GM12878 (cell line): Measurements from ENCODE around the gene GTSE1. TPM values are rescaled to one million over a fixed set of nuclear protein-coding genes. Genes with fewer than 3 reads are reported as not detected.

ENCODE experiments used
- ATAC-seq: fragments of 200-7000 bp; cut with Tn5 transposase; 3 replicates; pipeline ENCODE4 v1.9.1; 2020; ENCODE audit warnings: mild to moderate bottlenecking, moderate library complexity
- BruUV-seq: library from RNA; stranded (reverse); fragments of 400-500 nt; replicated peaks from 2 replicates; lab custom pipeline; 2021; lab: Mats Ljungman, UMichigan
- CTCF ChIA-PET: fragments of 300-600 bp; sonication (Branson Sonifier 250); formaldehyde crosslinking; extraction: SDS; loops from one replicate; lab custom pipeline; 2021; ENCODE audit warnings: inconsistent platforms; lab: Yijun Ruan, JAX
- POLR2A ChIA-PET: fragments of 350-600 bp; formaldehyde crosslinking; extraction: SDS; loops from one replicate; lab custom pipeline; 2021; ENCODE audit warnings: inconsistent platforms; lab: Charles Lee
- RAD21 ChIA-PET: fragments of 300-600 bp; sonication (Branson Sonifier 250); formaldehyde crosslinking; loops from one replicate; lab custom pipeline; 2023; ENCODE audit warnings: antibody characterized with exemption; ENCODE audit not compliant: unreplicated experiment; lab: Charles Lee
- SMC1A ChIA-PET: fragments of 300-600 bp; sonication (Branson Sonifier 250); formaldehyde crosslinking; loops from one replicate; lab custom pipeline; 2023; ENCODE audit not compliant: unreplicated experiment, uncharacterized antibody; lab: Charles Lee
- DNase-seq: peaks from one replicate; pipeline ENCODE4 v3.0.0-alpha.2; 2011; ENCODE audit warnings: low read depth, low spot score
- FAIRE-seq: peaks from 3 replicates; lab custom pipeline; 2011; peaks lifted over from hg19 to GRCh38; lab: Jason Lieb, UNC
- H2AFZ ChIP-seq: 2 replicates; pipeline ENCODE4 v1.6.0; 2011; ENCODE audit warnings: low read depth, low read length, control low read depth; ENCODE audit not compliant: control insufficient read depth
- H3K27ac ChIP-seq: 2 replicates; pipeline ENCODE4 v1.5.1; 2011; ENCODE audit warnings: control low read depth; ENCODE audit not compliant: control insufficient read depth, insufficient read depth
- H3K27me3 ChIP-seq, 2 experiments: replicated peaks in 1 of 2; 2 replicates each; pipeline versions ENCODE4 v1.6.0 to v1.6.1; 2011; ENCODE audit warnings: low read length in 1 of 2; ENCODE audit not compliant: control insufficient read depth in 2 of 2, insufficient read depth in 2 of 2
- H3K36me3 ChIP-seq, 2 experiments: 2 replicates each; pipeline ENCODE4 v1.5.1; 2011; ENCODE audit warnings: low read length in 1 of 2; ENCODE audit not compliant: control insufficient read depth in 2 of 2, insufficient read depth in 2 of 2
- H3K4me1 ChIP-seq: 2 replicates; pipeline ENCODE4 v1.6.1; 2011; ENCODE audit warnings: mild to moderate bottlenecking, low read length, moderate library complexity, mixed read lengths; ENCODE audit not compliant: control insufficient read depth, insufficient read depth
- H3K4me2 ChIP-seq: 2 replicates; pipeline ENCODE4 v1.6.0; 2011; ENCODE audit warnings: control low read depth; ENCODE audit not compliant: control insufficient read depth, insufficient read depth
- H3K4me3 ChIP-seq: fragments of 200-600 bp; sonication (generic); 2 replicates; pipeline ENCODE4 v1.5.1; 2016
- H3K79me2 ChIP-seq: 2 replicates; pipeline ENCODE4 v1.6.0; 2011; ENCODE audit warnings: low read length; ENCODE audit not compliant: control insufficient read depth, insufficient read depth
- H3K9ac ChIP-seq: 2 replicates; pipeline ENCODE4 v1.8.0; 2011; ENCODE audit warnings: low read length, control low read depth, mixed read lengths; ENCODE audit not compliant: control insufficient read depth, insufficient read depth
- H3K9me3 ChIP-seq: replicated peaks from 3 replicates; pipeline ENCODE4 v1.5.1; 2011; ENCODE audit warnings: mild to moderate bottlenecking, low read length; ENCODE audit not compliant: control insufficient read depth, insufficient read depth
- H4K20me1 ChIP-seq: 2 replicates; pipeline ENCODE4 v1.6.0; 2011; ENCODE audit not compliant: control insufficient read depth, insufficient read depth
- BRCA1 ChIP-seq: IDR thresholded peaks from 2 replicates; pipeline ENCODE4 v1.6.1; 2011; ENCODE audit warnings: low read depth, low read length, improper control_type of control experiment
- EGR1 ChIP-seq, 2 experiments: IDR thresholded peaks; 1 replicate in 1 of 2; 2 replicates in 1 of 2; pipeline ENCODE4 v1.6.1; 2011 to 2012; ENCODE audit warnings: low read depth in 2 of 2, low read length in 2 of 2, borderline replicate concordance in 1 of 2, mild to moderate bottlenecking in 1 of 2, moderate library complexity in 1 of 2
- FOXM1 ChIP-seq: IDR thresholded peaks from 2 replicates; pipeline ENCODE4 v1.6.1; 2012; ENCODE audit warnings: low read depth, mild to moderate bottlenecking, inconsistent platforms, low read length, moderate library complexity
- SMAD5 ChIP-seq: IDR thresholded peaks from 2 replicates; pipeline ENCODE4 v1.6.1; 2016; ENCODE audit warnings: antibody characterized with exemption, low read depth
- ZNF274 ChIP-seq: IDR thresholded peaks from one replicate; pipeline ENCODE4 v1.8.0; 2011; ENCODE audit not compliant: insufficient read length, insufficient read depth
- whole genome bisulfite sequencing: methylation state at CpG from one replicate; pipeline ENCODE4 v1.1.6; 2016; ENCODE audit warnings: low lambda C conversion rate; ENCODE audit not compliant: insufficient replicate concordance, insufficient coverage; ENCODE audit errors: missing lambda C conversion rate; 5-methylcytosine and 5-hydroxymethylcytosine counted together
- in situ Hi-C: fragments of 300-500 bp; cut with MboI; formaldehyde crosslinking; loops from 9 replicates; pipeline ENCODE4 v1.14.3; 2018; ENCODE audit warnings: mixed read lengths
- intact Hi-C: fragments of 100-400 bp; cut with micrococcal nuclease; formaldehyde crosslinking; loops from one replicate; pipeline ENCODE4 v1.14.2; 2022; ENCODE audit not compliant: unreplicated experiment
- polyA plus RNA-seq, 11 experiments: library from polyadenylated mRNA; depleted of rRNA in 4 of 11; unstranded in 6 of 11; stranded (reverse) in 5 of 11; fragments of >200 nt; fragmentation: Nextera tagmentation in 4 of 11; fragmentation: Illumina TruSeq in 1 of 11; extraction: Ambion mirVana in 4 of 11; extraction: Trizol in 1 of 11; gene quantifications; 1 replicate in 1 of 11; 2 replicates in 10 of 11; pipeline versions ENCODE4 v1.2.1 to v1.2.3, GENCODE V29; 2011 to 2016; ENCODE audit warnings: inconsistent platforms in 2 of 11, missing spikeins in 2 of 11, low read depth in 1 of 11
- total RNA-seq, 4 experiments: library from RNA; depleted of rRNA in 3 of 4; stranded (reverse); fragments of >200 nt in 3 of 4; fragmentation: Illumina TruSeq in 1 of 4; extraction: Trizol in 1 of 4; gene quantifications; 2 replicates each; pipeline versions ENCODE4 v1.2.1 to v1.2.3, GENCODE V29; 2013 to 2021
- TF ChIP-seq, protein P1 (sequence below): fragments of 450-650 bp; IDR thresholded peaks from 2 replicates; pipeline ENCODE4 v1.6.1; 2016; ENCODE audit warnings: mild to moderate bottlenecking
- TF ChIP-seq, protein P2 (sequence below): fragments of 150-350 bp; IDR thresholded peaks from 2 replicates; pipeline ENCODE4 v1.6.1; 2014; ENCODE audit warnings: mild to moderate bottlenecking, low read depth, low read length

The GTSE1 gene
- total and polyA plus RNA-seq, 10 of the 15 experiments (the other 5 are each of a cell fraction or from before 2014, with no cell fraction given), result 6.6 to 46.2 (median 32.3) TPM

DNA sequence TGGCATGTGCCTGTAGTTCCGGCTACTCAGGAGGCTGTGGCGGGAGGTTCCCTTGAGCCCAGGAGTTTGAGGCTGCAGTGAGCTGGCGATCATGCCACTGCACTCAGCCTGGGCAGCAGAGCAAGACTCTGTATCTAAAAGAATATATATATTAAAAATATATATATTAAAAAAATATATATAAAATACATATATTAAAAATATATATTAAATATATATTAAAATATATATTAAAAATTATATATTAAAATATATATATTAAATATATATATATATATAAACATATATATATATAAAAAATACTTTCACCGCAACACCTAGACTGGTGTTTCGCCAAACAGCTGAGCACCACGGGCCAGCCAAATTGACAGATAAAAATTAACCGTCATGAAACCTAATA lies 20.1 kb upstream of the GTSE1 start:
- Histone ChIP-seq H3K9ac (no peak overlapping the region), H4K20me1 (no peaks in the 10 kb centered on the region), H3K36me3 (peaks cover 3 to 6% of the 10 kb centered on the region in 2 experiments; a peak in 3 of 4 replicates), H2AFZ (no peak overlapping the region), H3K9me3 (peaks cover 2% of the 10 kb centered on the region; the same call in 2 of the 3 replicates), H3K4me1 (peaks cover 4% of the 10 kb centered on the region; the same call in 1 of the 2 replicates), H3K4me2 (no peak overlapping the region), H3K27me3 (no peaks in the 10 kb centered on the region), H3K79me2 (no peaks in the 10 kb centered on the region), H3K4me3 (no peak overlapping the region), H3K27ac (no peak overlapping the region)
- TF ChIP-seq FOXM1 (no peak), EGR1 (IDR thresholded peaks at IDR 0.05; ENCODE audit: borderline replicate concordance in 1 of 2, low read depth in 2 of 2, low read length in 2 of 2) (no peak), SMAD5 (no peak), ZNF274 (no peak), BRCA1 (no peak)
- TF ChIP-seq, protein P1, sequence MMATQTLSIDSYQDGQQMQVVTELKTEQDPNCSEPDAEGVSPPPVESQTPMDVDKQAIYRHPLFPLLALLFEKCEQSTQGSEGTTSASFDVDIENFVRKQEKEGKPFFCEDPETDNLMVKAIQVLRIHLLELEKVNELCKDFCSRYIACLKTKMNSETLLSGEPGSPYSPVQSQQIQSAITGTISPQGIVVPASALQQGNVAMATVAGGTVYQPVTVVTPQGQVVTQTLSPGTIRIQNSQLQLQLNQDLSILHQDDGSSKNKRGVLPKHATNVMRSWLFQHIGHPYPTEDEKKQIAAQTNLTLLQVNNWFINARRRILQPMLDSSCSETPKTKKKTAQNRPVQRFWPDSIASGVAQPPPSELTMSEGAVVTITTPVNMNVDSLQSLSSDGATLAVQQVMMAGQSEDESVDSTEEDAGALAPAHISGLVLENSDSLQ, result no peak
- TF ChIP-seq, protein P2, sequence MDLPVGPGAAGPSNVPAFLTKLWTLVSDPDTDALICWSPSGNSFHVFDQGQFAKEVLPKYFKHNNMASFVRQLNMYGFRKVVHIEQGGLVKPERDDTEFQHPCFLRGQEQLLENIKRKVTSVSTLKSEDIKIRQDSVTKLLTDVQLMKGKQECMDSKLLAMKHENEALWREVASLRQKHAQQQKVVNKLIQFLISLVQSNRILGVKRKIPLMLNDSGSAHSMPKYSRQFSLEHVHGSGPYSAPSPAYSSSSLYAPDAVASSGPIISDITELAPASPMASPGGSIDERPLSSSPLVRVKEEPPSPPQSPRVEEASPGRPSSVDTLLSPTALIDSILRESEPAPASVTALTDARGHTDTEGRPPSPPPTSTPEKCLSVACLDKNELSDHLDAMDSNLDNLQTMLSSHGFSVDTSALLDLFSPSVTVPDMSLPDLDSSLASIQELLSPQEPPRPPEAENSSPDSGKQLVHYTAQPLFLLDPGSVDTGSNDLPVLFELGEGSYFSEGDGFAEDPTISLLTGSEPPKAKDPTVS, result no peak
- no peak for FAIRE-seq
- no TSS peak for BruUV-seq
- RAD21 ChIA-PET, result interaction anchor here (1.0 kb wide), 1 partner anchor 9 kb away, joined by 6 read pairs; the partner anchor contains the start of gene TTC38
- SMC1A ChIA-PET, result interaction anchor here (0.6 to 0.9 kb wide), 2 partner anchors 287 to 370 kb away, joined by 3 read pairs; no protein-coding TSS in a partner anchor
- DNase-seq, result no peak
- in situ Hi-C loops, result no loop called here
- intact Hi-C loops, result no loop called here
- no peak for ATAC-seq
- 97% methylated on average over 7 of the region's 7 CpGs for WGBS
- POLR2A ChIA-PET, result interaction anchor here (0.9 kb wide), 1 partner anchor 20 kb away, joined by 4 read pairs; the partner anchor contains the start of gene GTSE1
- CTCF ChIA-PET, result interaction anchor here (1.2 kb wide), 1 partner anchor 154 kb away, joined by 3 read pairs; no protein-coding TSS in a partner anchor
